Measurements from ENCODE around the gene SLC2A9. TPM values are rescaled to one million over a fixed set of nuclear protein-coding genes. Genes with fewer than 3 reads are reported as not detected.
A peak's percentile ranks its signal among the peaks of the same experiment; 100 is the strongest.

Gene SLC2A9
- polyA plus RNA-seq, 1 donor, result 28.7 TPM

- Histone ChIP-seq H3K27ac (ENCODE audit: low read length) (no peak overlapping the region), H3K27me3 (ENCODE audit: control insufficient read depth, insufficient read depth, low read length) (no peaks in the 10 kb centered on the region), H3K4me1 (ENCODE audit: control insufficient read depth, insufficient read depth, low read length) (peaks cover 4% of the 10 kb centered on the region), H3K36me3 (ENCODE audit: control insufficient read depth, insufficient read depth, low read length) (no peaks in the 10 kb centered on the region), H3K4me3 (ENCODE audit: low read length) (no peak overlapping the region), H3K9me3 (ENCODE audit: control insufficient read depth, low read depth, low read length) (no peaks in the 10 kb centered on the region)
- DNase-seq, result no peak
- 70% methylated on average over 2 of the region's 8 CpGs for WGBS (ENCODE audit: insufficient coverage, low lambda C conversion rate)
Measured at GRCh38 chr4:10056334-10057022, 35.2 kb upstream of the SLC2A9 start.

- Histone ChIP-seq H3K27me3 (ENCODE audit: control insufficient read depth, insufficient read depth, low read length) (no peaks in the 10 kb centered on the region), H3K4me3 (ENCODE audit: low read length) (no peak overlapping the region), H3K36me3 (ENCODE audit: control insufficient read depth, insufficient read depth, low read length) (no peaks in the 10 kb centered on the region), H3K27ac (ENCODE audit: low read length) (no peak overlapping the region), H3K9me3 (ENCODE audit: control insufficient read depth, low read depth, low read length) (no peaks in the 10 kb centered on the region), H3K4me1 (ENCODE audit: control insufficient read depth, insufficient read depth, low read length) (peaks cover 6% of the 10 kb centered on the region)
- DNase-seq, result no peak
- WGBS (ENCODE audit: insufficient coverage, low lambda C conversion rate), result no CpG with 5 or more reads among the region's 4 CpGs
Measured at GRCh38 chr4:10055871-10056270, 34.6 kb upstream of the SLC2A9 start.

GRCh38 chr4:10054571-10055041 is 33.3 kb upstream of the SLC2A9 start:
- Histone ChIP-seq H3K27ac (ENCODE audit: low read length) (no peak overlapping the region), H3K36me3 (ENCODE audit: control insufficient read depth, insufficient read depth, low read length) (no peaks in the 10 kb centered on the region), H3K4me3 (ENCODE audit: low read length) (no peak overlapping the region), H3K27me3 (ENCODE audit: control insufficient read depth, insufficient read depth, low read length) (no peaks in the 10 kb centered on the region), H3K4me1 (ENCODE audit: control insufficient read depth, insufficient read depth, low read length) (peaks cover 14% of the 10 kb centered on the region), H3K9me3 (ENCODE audit: control insufficient read depth, low read depth, low read length) (no peaks in the 10 kb centered on the region)
- no peak for DNase-seq
- no CpG with 5 or more reads among the region's 4 CpGs for WGBS (ENCODE audit: insufficient coverage, low lambda C conversion rate)

- Histone ChIP-seq H3K4me1 (ENCODE audit: control insufficient read depth, insufficient read depth, low read length) (peaks cover 21% of the 10 kb centered on the region), H3K27ac (ENCODE audit: low read length) (no peak overlapping the region), H3K27me3 (ENCODE audit: control insufficient read depth, insufficient read depth, low read length) (no peaks in the 10 kb centered on the region), H3K9me3 (ENCODE audit: control insufficient read depth, low read depth, low read length) (no peaks in the 10 kb centered on the region), H3K4me3 (ENCODE audit: low read length) (no peak overlapping the region), H3K36me3 (ENCODE audit: control insufficient read depth, insufficient read depth, low read length) (no peaks in the 10 kb centered on the region)
- WGBS (ENCODE audit: insufficient coverage, low lambda C conversion rate), result no CpG with 5 or more reads among the region's 8 CpGs
- no peak for DNase-seq
Measured at GRCh38 chr4:10053635-10054453, 32.5 kb upstream of the SLC2A9 start.

GRCh38 chr4:10051517-10052135 is 30.3 kb upstream of the SLC2A9 start:
- Histone ChIP-seq H3K27ac (ENCODE audit: low read length) (no peak overlapping the region), H3K9me3 (ENCODE audit: control insufficient read depth, low read depth, low read length) (no peaks in the 10 kb centered on the region), H3K36me3 (ENCODE audit: control insufficient read depth, insufficient read depth, low read length) (no peaks in the 10 kb centered on the region), H3K27me3 (ENCODE audit: control insufficient read depth, insufficient read depth, low read length) (no peaks in the 10 kb centered on the region), H3K4me1 (ENCODE audit: control insufficient read depth, insufficient read depth, low read length) (peaks cover 37% of the 10 kb centered on the region), H3K4me3 (ENCODE audit: low read length) (no peak overlapping the region)
- peak in 1 of 2 donors; percentile 46 for DNase-seq
- WGBS (ENCODE audit: insufficient coverage, low lambda C conversion rate), result 29% methylated on average over 2 of the region's 11 CpGs

GRCh38 chr4:10050721-10051120 is 29.4 kb upstream of the SLC2A9 start:
- H3K27me3 ChIP-seq (ENCODE audit: control insufficient read depth, insufficient read depth, low read length), result no peaks in the 10 kb centered on the region
- H3K9me3 ChIP-seq (ENCODE audit: control insufficient read depth, low read depth, low read length), result no peaks in the 10 kb centered on the region
- no peak overlapping the region for H3K4me3 ChIP-seq (ENCODE audit: low read length)
- H3K27ac ChIP-seq (ENCODE audit: low read length), result no peak overlapping the region
- DNase-seq, result no peak
- peaks cover 46% of the 10 kb centered on the region for H3K4me1 ChIP-seq (ENCODE audit: control insufficient read depth, insufficient read depth, low read length)
- no peaks in the 10 kb centered on the region for H3K36me3 ChIP-seq (ENCODE audit: control insufficient read depth, insufficient read depth, low read length)
- WGBS (ENCODE audit: insufficient coverage, low lambda C conversion rate), result 100% methylated on average over 1 of the region's 5 CpGs

GRCh38 chr4:10050261-10050661 is 29.0 kb upstream of the SLC2A9 start:
- no peak overlapping the region for H3K27ac ChIP-seq (ENCODE audit: low read length)
- WGBS (ENCODE audit: insufficient coverage, low lambda C conversion rate), result no CpG with 5 or more reads among the region's 3 CpGs

GRCh38 chr4:10048941-10049697 is 27.8 kb upstream of the SLC2A9 start:
- H3K4me3 ChIP-seq (ENCODE audit: low read length), result no peak overlapping the region
- DNase-seq, result peak in 1 of 2 donors; percentile 65
- no peaks in the 10 kb centered on the region for H3K36me3 ChIP-seq (ENCODE audit: control insufficient read depth, insufficient read depth, low read length)
- H3K27ac ChIP-seq (ENCODE audit: low read length), result peak overlapping the region; percentile 39
- H3K27me3 ChIP-seq (ENCODE audit: control insufficient read depth, insufficient read depth, low read length), result no peaks in the 10 kb centered on the region
- no peaks in the 10 kb centered on the region for H3K9me3 ChIP-seq (ENCODE audit: control insufficient read depth, low read depth, low read length)
- no CpG with 5 or more reads among the region's 4 CpGs for WGBS (ENCODE audit: insufficient coverage, low lambda C conversion rate)
- H3K4me1 ChIP-seq (ENCODE audit: control insufficient read depth, insufficient read depth, low read length), result peaks cover 46% of the 10 kb centered on the region

More at GRCh38 chr4:10050261-10050661, 29.0 kb upstream of the SLC2A9 start:
- H3K4me1 ChIP-seq (ENCODE audit: control insufficient read depth, insufficient read depth, low read length), result peaks cover 46% of the 10 kb centered on the region
- H3K9me3 ChIP-seq (ENCODE audit: control insufficient read depth, low read depth, low read length), result no peaks in the 10 kb centered on the region
- no peaks in the 10 kb centered on the region for H3K27me3 ChIP-seq (ENCODE audit: control insufficient read depth, insufficient read depth, low read length)
- DNase-seq, result no peak
- H3K36me3 ChIP-seq (ENCODE audit: control insufficient read depth, insufficient read depth, low read length), result no peaks in the 10 kb centered on the region
- no peak overlapping the region for H3K4me3 ChIP-seq (ENCODE audit: low read length)

- Histone ChIP-seq H3K4me3 (ENCODE audit: low read length) (no peak overlapping the region), H3K9me3 (ENCODE audit: control insufficient read depth, low read depth, low read length) (no peaks in the 10 kb centered on the region), H3K27me3 (ENCODE audit: control insufficient read depth, insufficient read depth, low read length) (no peaks in the 10 kb centered on the region), H3K4me1 (ENCODE audit: control insufficient read depth, insufficient read depth, low read length) (peaks cover 46% of the 10 kb centered on the region), H3K27ac (ENCODE audit: low read length) (no peak overlapping the region), H3K36me3 (ENCODE audit: control insufficient read depth, insufficient read depth, low read length) (no peaks in the 10 kb centered on the region)
- no peak for DNase-seq
- no CpG with 5 or more reads among the region's 5 CpGs for WGBS (ENCODE audit: insufficient coverage, low lambda C conversion rate)
Measured at GRCh38 chr4:10047967-10048366, 26.7 kb upstream of the SLC2A9 start.

GRCh38 chr4:10046471-10046870 is 25.2 kb upstream of the SLC2A9 start:
- peak in 1 of 2 donors; percentile 38 for DNase-seq

More at GRCh38 chr4:10046471-10046870, 25.2 kb upstream of the SLC2A9 start:
- no peaks in the 10 kb centered on the region for H3K36me3 ChIP-seq (ENCODE audit: control insufficient read depth, insufficient read depth, low read length)
- H3K27ac ChIP-seq (ENCODE audit: low read length), result peak overlapping the region; percentile 68
- H3K4me3 ChIP-seq (ENCODE audit: low read length), result no peak overlapping the region
- H3K27me3 ChIP-seq (ENCODE audit: control insufficient read depth, insufficient read depth, low read length), result no peaks in the 10 kb centered on the region
- H3K9me3 ChIP-seq (ENCODE audit: control insufficient read depth, low read depth, low read length), result peaks cover 7% of the 10 kb centered on the region
- WGBS (ENCODE audit: insufficient coverage, low lambda C conversion rate), result no CpG with 5 or more reads among the region's 3 CpGs
- peaks cover 42% of the 10 kb centered on the region for H3K4me1 ChIP-seq (ENCODE audit: control insufficient read depth, insufficient read depth, low read length)

Measured in large intestine (tissue), 3 donors.